ENCODE data around the gene OSGEPL1. TPM values are rescaled to one million over a fixed set of nuclear protein-coding genes. Genes with fewer than 3 reads are reported as not detected.
A peak's percentile ranks its signal among the peaks of the same experiment; 100 is the strongest.

The OSGEPL1 gene, protein sequence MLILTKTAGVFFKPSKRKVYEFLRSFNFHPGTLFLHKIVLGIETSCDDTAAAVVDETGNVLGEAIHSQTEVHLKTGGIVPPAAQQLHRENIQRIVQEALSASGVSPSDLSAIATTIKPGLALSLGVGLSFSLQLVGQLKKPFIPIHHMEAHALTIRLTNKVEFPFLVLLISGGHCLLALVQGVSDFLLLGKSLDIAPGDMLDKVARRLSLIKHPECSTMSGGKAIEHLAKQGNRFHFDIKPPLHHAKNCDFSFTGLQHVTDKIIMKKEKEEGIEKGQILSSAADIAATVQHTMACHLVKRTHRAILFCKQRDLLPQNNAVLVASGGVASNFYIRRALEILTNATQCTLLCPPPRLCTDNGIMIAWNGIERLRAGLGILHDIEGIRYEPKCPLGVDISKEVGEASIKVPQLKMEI
- 1 to 10 TPM; 5.2 to 9.2 TPM for total RNA-seq
- long read RNA-seq, partial matches to known transcripts: 0 of 11 reads
- long read RNA-seq, other reads (novel, unspliced or antisense): 10 of 11 reads

- intact Hi-C loops (cut with DNase I): loop anchor here in 1 of 2 donors (1.0 kb wide), 1 partner anchor 22 kb away; the partner anchor contains the start of genes ORMDL1 and PMS1
- DNase-seq: peak; percentile 95
Observed at GRCh38 chr2:189762551-189763298, at the start of gene OSGEPL1. OSGEPL1 (minus strand) TSS chr2:189762792; CDS start chr2:189761640, 1,152 bp downstream.

GRCh38 chr2:189803431-189803830, 40.8 kb upstream of the OSGEPL1 start:
- DNase-seq (no peak), ATAC-seq (no peak)
- intact Hi-C loops (cut with DNase I): no loop called here

More at GRCh38 chr2:189762551-189763298, at the start of gene OSGEPL1:
- peak; percentile 98 for ATAC-seq

GRCh38 chr2:189802396-189802912, 39.9 kb upstream of the OSGEPL1 start:
- intact Hi-C loops (cut with DNase I): no loop called here
- DNase-seq: no peak
- no peak for ATAC-seq

DNA sequence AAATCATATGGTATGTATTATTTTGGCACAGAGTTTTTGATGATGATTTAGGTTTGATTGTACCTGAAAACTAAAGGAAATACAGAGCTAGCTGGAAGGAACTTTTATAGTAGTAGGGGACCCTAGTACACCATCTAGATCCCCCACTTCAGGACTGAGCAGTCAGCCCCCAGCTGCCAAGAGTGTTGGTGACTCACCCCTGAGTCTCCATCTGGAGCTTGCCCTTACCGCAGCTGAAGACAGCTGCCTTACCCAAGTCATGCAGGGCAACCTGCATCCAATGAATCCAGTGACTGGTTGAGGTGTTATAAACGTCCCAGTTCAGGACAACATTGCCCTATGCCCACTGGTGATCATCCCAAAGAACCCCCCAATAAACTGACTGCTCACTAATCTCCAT, 36.9 kb upstream of the OSGEPL1 start:
- DNase-seq (no peak), ATAC-seq (peak in 1 of 2 donors; percentile 74)
- intact Hi-C loops (cut with DNase I): no loop called here

- ATAC-seq (no peak), DNase-seq (no peak)
- intact Hi-C loops (cut with DNase I): no loop called here
Observed at GRCh38 chr2:189799030-189799331, 36.4 kb upstream of the OSGEPL1 start.

DNA sequence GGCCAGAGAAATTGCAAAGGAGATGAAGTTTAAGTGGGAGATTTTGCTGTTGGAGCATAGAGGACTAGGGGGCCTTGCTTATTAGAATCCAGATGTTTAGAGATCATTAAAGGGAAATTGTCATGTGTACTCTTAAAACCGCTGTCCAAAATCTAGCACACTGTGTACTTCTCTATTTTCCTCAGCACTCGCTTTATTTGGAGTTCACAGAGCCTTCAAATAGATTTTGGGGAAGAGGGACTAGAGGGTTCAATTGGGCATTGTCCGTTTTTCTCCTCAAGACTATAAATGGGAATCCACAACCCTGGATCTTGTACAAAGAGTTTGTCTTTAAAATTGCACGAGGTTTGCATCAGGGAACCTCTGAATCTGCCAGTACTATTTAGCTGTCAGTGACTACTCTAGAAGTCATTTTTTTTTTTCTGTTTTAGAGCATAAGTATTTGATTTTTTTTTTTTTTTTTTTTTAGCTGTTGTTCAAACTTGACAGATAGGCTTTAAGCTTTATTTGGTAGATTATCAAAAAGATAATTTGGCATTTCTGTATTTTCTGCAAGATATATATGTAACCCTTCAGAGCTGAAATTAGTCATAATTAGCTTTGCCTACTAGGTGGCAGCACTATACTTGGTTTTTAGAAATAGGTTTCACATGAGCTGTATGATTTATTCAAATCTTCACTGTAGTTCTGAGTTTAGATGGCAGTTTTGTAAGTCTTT, 35.9 kb upstream of the OSGEPL1 start:
- peak in 1 of 2 donors; percentile 65 for ATAC-seq
- intact Hi-C loops (cut with DNase I): no loop called here
- no peak for DNase-seq

DNA sequence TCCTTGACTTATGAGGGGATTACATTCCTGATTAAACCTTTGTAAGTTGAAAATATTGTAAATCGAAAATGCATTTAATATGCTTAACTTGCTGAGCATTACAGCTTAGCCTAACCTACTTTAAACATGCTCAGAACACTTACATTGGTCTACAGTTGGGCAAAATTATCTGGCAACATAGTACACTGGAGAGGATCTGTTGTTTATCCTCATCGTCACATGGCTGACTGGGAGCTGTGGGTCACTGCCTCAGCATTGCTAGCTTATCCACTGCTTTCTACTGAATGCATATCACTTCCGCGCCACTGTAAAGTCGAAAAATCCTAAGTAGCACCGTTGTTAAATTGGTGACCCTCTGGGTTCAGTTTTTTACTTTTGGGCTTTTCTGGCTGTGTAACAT, 35.3 kb upstream of the OSGEPL1 start:
- intact Hi-C loops (cut with DNase I): no loop called here
- DNase-seq (no peak), ATAC-seq (no peak)

DNA sequence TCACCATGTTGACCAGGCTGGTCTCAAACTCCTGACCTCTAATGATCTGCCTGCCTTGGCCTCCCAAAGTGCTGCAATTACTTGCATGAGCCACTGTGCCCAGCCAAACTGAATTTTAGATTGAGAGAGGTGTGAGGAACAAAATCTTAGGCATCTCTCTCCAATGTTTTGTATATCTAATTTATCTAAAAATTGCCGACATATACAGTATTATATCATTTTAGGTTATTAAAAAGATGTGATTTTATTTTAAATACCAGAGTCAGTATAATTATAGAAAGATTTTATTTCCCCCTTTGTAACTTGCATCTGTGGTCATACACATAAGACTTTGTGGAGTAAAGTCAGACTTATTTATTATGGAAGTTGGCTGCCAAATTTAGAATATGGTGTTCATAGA, 31.7 kb upstream of the OSGEPL1 start:
- intact Hi-C loops (cut with DNase I): no loop called here
- DNase-seq (no peak), ATAC-seq (no peak)

DNA sequence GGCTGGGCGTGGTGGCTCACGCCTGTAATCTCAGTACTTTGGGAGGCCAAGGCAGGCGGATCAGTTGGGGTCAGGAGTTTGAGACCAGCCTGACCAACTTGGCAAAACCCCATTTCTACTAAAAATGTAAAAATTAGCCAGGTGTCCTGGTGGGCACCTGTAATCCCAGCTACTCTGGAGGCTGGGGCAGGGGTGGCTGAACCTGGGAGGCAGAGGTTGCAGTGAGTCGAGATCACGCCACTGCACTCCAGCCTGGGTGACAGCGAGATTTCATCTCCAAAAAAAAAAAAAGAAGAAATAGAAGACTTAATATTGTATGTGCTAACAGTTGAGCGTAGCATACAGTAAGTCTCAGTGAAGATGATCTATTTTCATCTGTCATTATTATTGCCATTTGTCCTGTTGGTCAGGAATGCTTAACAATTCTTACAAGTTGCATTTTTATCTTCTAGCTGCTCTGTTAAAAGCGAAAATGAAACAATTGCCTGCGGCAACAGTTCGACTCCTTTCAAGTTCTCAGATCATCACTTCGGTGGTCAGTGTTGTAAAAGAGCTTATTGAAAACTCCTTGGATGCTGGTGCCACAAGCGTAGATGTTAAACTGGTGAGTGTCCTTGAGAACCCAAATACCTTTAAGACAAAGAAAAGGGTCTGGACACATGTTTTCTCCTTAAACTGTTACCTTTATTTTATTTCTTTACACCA, 28.9 kb upstream of the OSGEPL1 start:
- no peak for DNase-seq
- no peak for ATAC-seq
- intact Hi-C loops (cut with DNase I): no loop called here

- peak; percentile 97 for DNase-seq
- intact Hi-C loops (cut with DNase I): loop anchor here in 1 of 2 donors (1.0 kb wide), 1 partner anchor 22 kb away; the partner anchor contains the start of gene OSGEPL1
- ATAC-seq: peak; percentile 99
Observed at GRCh38 chr2:189783927-189784867, 21.6 kb upstream of the OSGEPL1 start, which contains the start of the genes ORMDL1 and PMS1. ORMDL1 (minus strand) TSS chr2:189784339; CDS start chr2:189782595, 1,744 bp downstream. PMS1 (plus strand) TSS chr2:189784450; CDS start chr2:189791810, 7,360 bp downstream.

GRCh38 chr2:189783451-189783926, 20.9 kb upstream of the OSGEPL1 start:
- intact Hi-C loops (cut with DNase I): no loop called here
- no peak for DNase-seq
- peak in 1 of 2 donors; percentile 22 for ATAC-seq

DNA sequence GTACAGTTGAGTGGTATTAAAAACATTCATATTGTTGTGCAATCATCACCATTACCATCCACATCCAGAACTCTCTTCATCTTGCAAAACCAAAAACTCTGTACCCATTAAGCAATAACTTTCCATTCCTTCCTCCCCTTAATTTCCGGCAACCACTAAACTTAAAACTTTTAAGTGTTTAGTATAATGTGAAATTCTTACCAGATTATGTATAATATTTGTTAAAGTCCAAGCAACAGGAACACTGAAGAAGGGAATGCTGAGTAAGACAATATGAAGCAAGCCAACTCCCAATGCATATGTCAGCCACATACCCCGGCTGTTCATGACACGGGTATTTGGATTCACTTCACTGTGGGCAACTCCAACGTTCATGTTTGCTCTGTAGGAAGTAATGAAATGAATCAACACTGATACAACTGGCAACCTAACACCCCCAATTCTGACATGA, 19.7 kb upstream of the OSGEPL1 start:
- no peak for ATAC-seq
- DNase-seq: no peak
- intact Hi-C loops (cut with DNase I): no loop called here

GRCh38 chr2:189772212-189772611, 9.6 kb upstream of the OSGEPL1 start:
- intact Hi-C loops (cut with DNase I): no loop called here
- ATAC-seq: no peak
- DNase-seq: no peak

DNA sequence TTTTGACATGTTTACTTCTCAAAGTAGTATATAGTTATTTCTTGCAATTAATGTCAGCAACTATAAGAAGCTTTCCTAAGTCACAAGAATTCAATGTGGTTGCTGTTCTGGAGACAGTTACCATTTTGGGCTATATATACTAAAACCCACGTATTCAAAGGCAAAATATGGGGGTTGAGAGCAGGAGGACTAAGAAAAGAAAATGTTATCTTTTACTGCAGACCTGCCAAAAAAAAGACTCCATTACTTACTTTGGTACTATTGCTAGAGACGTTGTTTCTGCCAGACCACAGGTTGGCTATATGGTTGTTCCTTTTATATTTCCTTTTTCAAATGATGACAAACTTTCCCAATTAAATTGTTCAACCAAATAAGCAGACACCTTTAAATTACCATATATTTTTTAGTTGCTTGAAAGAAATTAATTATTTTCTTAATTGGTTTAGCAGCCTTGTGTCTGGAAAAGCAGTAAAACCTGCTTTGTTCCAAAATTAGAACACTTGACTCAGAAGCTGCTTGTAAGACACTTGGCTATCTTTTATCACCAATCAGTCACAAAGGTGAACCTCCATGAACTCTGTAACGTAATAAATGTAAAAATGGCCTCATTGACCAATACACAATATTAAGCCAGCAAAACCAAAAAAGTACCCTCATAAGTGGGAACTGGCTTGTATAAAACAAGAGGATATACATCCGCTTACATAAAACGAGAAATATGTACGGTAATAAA, 8.2 kb upstream of the OSGEPL1 start:
- DNase-seq: no peak
- intact Hi-C loops (cut with DNase I): no loop called here
- ATAC-seq: no peak

- DNase-seq: no peak
- intact Hi-C loops (cut with DNase I): no loop called here
- ATAC-seq: no peak
Observed at GRCh38 chr2:189763908-189764661, 1.5 kb upstream of the OSGEPL1 start.

- ATAC-seq: no peak
- no peak for DNase-seq
- intact Hi-C loops (cut with DNase I): loop anchor here in 1 of 2 donors (1.0 kb wide), 1 partner anchor 22 kb away; the partner anchor contains the start of genes ORMDL1 and PMS1
Observed at GRCh38 chr2:189762229-189762550, 402 bp downstream of the OSGEPL1 start.
